HEK293 (cell line): ENCODE data around the gene SLC25A45.

ENCODE experiments used
- CTCF ChIP-seq: fragments of 450-650 bp; formaldehyde crosslinking; IDR thresholded peaks from 2 replicates; pipeline ENCODE4 v1.5.1; 2016; ENCODE audit warnings: missing biosample characterization, missing genetic modification characterization
- HOXA7 ChIP-seq: sonication (generic); formaldehyde crosslinking; IDR thresholded peaks from 2 replicates; pipeline ENCODE4 v1.8.1; 2022; ENCODE audit warnings: missing genetic modification reagents, borderline replicate concordance
- MYNN ChIP-seq: fragments of 450-650 bp; formaldehyde crosslinking; IDR thresholded peaks from 2 replicates; pipeline ENCODE4 v1.5.1; 2016; ENCODE audit warnings: missing biosample characterization, missing genetic modification characterization, borderline replicate concordance
- YY1 ChIP-seq: fragments of 450-650 bp; formaldehyde crosslinking; IDR thresholded peaks from 2 replicates; pipeline ENCODE4 v1.5.1; 2018; ENCODE audit warnings: missing biosample characterization, missing genetic modification characterization
- ZBTB11 ChIP-seq: fragments of 450-650 bp; formaldehyde crosslinking; conservative IDR thresholded peaks from 2 replicates; pipeline ENCODE4 v1.5.1; 2016; ENCODE audit warnings: low read depth, missing biosample characterization, missing genetic modification characterization
- ZFP3 ChIP-seq: fragments of 450-650 bp; formaldehyde crosslinking; IDR thresholded peaks from 2 replicates; pipeline ENCODE4 v1.5.1; 2016; ENCODE audit warnings: low read depth, missing biosample characterization, missing genetic modification characterization
- ZNF211 ChIP-seq: fragments of 450-650 bp; formaldehyde crosslinking; IDR thresholded peaks from 2 replicates; pipeline ENCODE4 v1.5.1; 2016; ENCODE audit warnings: low read depth, missing biosample characterization, missing genetic modification characterization
- ZNF24 ChIP-seq: fragments of 450-650 bp; formaldehyde crosslinking; IDR thresholded peaks from 2 replicates; pipeline ENCODE4 v1.5.1; 2016; ENCODE audit warnings: missing biosample characterization, missing genetic modification characterization
- ZNF48 ChIP-seq: fragments of 450-650 bp; formaldehyde crosslinking; IDR thresholded peaks from 2 replicates; pipeline ENCODE4 v1.5.1; 2016; ENCODE audit warnings: missing biosample characterization, missing genetic modification characterization
- ZNF530 ChIP-seq: fragments of 450-650 bp; formaldehyde crosslinking; IDR thresholded peaks from 2 replicates; pipeline ENCODE4 v1.5.1; 2016; ENCODE audit warnings: low read depth, missing biosample characterization, missing genetic modification characterization
- ZNF777 ChIP-seq: fragments of 450-650 bp; formaldehyde crosslinking; IDR thresholded peaks from 2 replicates; pipeline ENCODE4 v1.5.1; 2017; ENCODE audit warnings: missing biosample characterization, missing genetic modification characterization, borderline replicate concordance
- ZNF785 ChIP-seq: fragments of 450-650 bp; formaldehyde crosslinking; IDR thresholded peaks from 2 replicates; pipeline ENCODE4 v1.5.1; 2016; ENCODE audit warnings: missing biosample characterization, missing genetic modification characterization
- ZNF830 ChIP-seq: fragments of 450-650 bp; IDR thresholded peaks from 2 replicates; pipeline ENCODE4 v1.5.0; 2018; ENCODE audit warnings: missing biosample characterization, missing genetic modification characterization, low read depth, mild to moderate bottlenecking, moderate library complexity

GRCh38 chr11:65404210-65404609 is 21.8 kb upstream of the SLC25A45 start:
- TF ChIP-seq ZNF785 (tag by site-specific recombination) = no peak
- no peak for TF ChIP-seq CTCF (tag by site-specific recombination)
- TF ChIP-seq HOXA7 = no peak
- TF ChIP-seq ZBTB11 (tag by site-specific recombination) = no peak
- no peak for TF ChIP-seq ZNF530 (tag by site-specific recombination)
- no peak for TF ChIP-seq ZNF830
- TF ChIP-seq ZNF24 = no peak
- no peak for TF ChIP-seq YY1 (tag by site-specific recombination)
- TF ChIP-seq ZFP3 = no peak
- no peak for TF ChIP-seq MYNN (tag by site-specific recombination)
- TF ChIP-seq ZNF48 = no peak
- TF ChIP-seq ZNF777 (tag by site-specific recombination) = no peak
- no peak for TF ChIP-seq ZNF211 (tag by site-specific recombination)
